Fibroblast of peridontal ligament (primary cell): ENCODE data around the gene MGARP.
"Not testable (repeated sequence)": the region's sequence is repeated elsewhere in the genome, so short reads cannot be mapped to it uniquely, and the experiment has no call there.

ENCODE experiments used
- DNase-seq: peaks from one replicate; pipeline ENCODE4 v3.0.0-alpha.2; 2010; ENCODE audit errors: extremely low read depth

The MGARP gene

GRCh38 chr4:139279760-139280620 is at the start of gene MGARP:
MGARP (minus strand) TSS chr4:139280225; CDS start chr4:139280158, 67 bp downstream.
- peak; percentile 43 for DNase-seq

GRCh38 chr4:139329665-139330200 is 49.7 kb upstream of the MGARP start:
- DNase-seq: no peak

- DNase-seq: no peak
Measured at GRCh38 chr4:139324620-139325019, 44.6 kb upstream of the MGARP start.

GRCh38 chr4:139322541-139322940 is 42.5 kb upstream of the MGARP start:
- DNase-seq: not testable (repeated sequence)

- DNase-seq: not testable (repeated sequence)
Measured at GRCh38 chr4:139322070-139322469, 42.0 kb upstream of the MGARP start.

GRCh38 chr4:139319571-139319970 is 39.5 kb upstream of the MGARP start:
- no peak for DNase-seq

GRCh38 chr4:139317635-139318034 is 37.6 kb upstream of the MGARP start:
- DNase-seq: no peak

GRCh38 chr4:139316733-139317132 is 36.7 kb upstream of the MGARP start:
- no peak for DNase-seq

GRCh38 chr4:139315221-139315675 is 35.2 kb upstream of the MGARP start:
- DNase-seq: no peak

GRCh38 chr4:139314047-139314800 is 34.2 kb upstream of the MGARP start:
- DNase-seq: no peak

GRCh38 chr4:139313414-139313813 is 33.4 kb upstream of the MGARP start:
- not testable (repeated sequence) for DNase-seq

GRCh38 chr4:139312552-139313332 is 32.7 kb upstream of the MGARP start:
- no peak for DNase-seq

GRCh38 chr4:139311909-139312308 is 31.9 kb upstream of the MGARP start:
- DNase-seq: peak; percentile 42

GRCh38 chr4:139304920-139305319 is 24.9 kb upstream of the MGARP start:
- DNase-seq: no peak

- peak; percentile 44 for DNase-seq
Measured at GRCh38 chr4:139301821-139302611, 22.0 kb upstream of the MGARP start, which contains the start of gene NDUFC1. NDUFC1 (minus strand) TSS chr4:139302477; CDS start chr4:139295798, 6,679 bp downstream.

- peak; percentile 97 for DNase-seq
Measured at GRCh38 chr4:139301113-139301820, 21.2 kb upstream of the MGARP start, which contains the start of gene NAA15. NAA15 (plus strand) TSS chr4:139301505; CDS start chr4:139301778, 273 bp downstream.

GRCh38 chr4:139300431-139301112 is 20.5 kb upstream of the MGARP start:
- DNase-seq: peak; percentile 66

- DNase-seq: no peak
Measured at GRCh38 chr4:139299536-139299935, 19.5 kb upstream of the MGARP start.

GRCh38 chr4:139297001-139297410 is 17.0 kb upstream of the MGARP start:
- peak; percentile 34 for DNase-seq
